AG09319 (cell line): ENCODE measurements around the gene TSTD1.

Source experiments
- DNase-seq: peaks from one replicate; pipeline ENCODE4 v3.0.0-alpha.2; 2010; ENCODE audit warnings: low read depth; ENCODE audit errors: extremely low read depth
- CTCF ChIP-seq: IDR thresholded peaks from 2 replicates; pipeline ENCODE4 v1.5.1; 2011; ENCODE audit warnings: low read depth, mild to moderate bottlenecking, inconsistent platforms, low read length, moderate library complexity

Gene TSTD1

GRCh38 chr1:161054232-161054631, 15.5 kb upstream of the TSTD1 start:
- no peak for DNase-seq
- TF ChIP-seq CTCF = no peak

DNA sequence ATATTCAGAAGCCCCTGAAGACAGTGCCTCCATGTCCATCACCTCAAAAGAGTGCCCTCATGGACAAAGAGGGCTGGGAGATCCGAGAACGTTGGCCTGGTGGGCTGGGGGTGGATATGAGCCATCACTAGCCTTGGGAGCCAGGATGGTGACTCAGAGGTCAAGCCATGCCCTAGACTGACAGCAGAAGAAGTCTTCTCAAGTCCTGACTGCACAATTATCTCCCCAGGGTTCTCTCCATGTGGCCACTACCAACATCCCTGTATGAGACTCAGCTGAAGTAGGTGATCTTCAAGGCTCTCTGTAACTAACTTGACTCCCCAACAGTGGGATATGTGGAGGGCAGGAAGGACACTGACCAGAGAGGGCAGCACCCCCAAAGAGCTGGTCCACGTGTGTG, 14.1 kb upstream of the TSTD1 start:
- TF ChIP-seq CTCF = no peak
- no peak for DNase-seq

GRCh38 chr1:161051219-161051618, 12.5 kb upstream of the TSTD1 start:
- no peak for DNase-seq
- TF ChIP-seq CTCF = no peak

DNA sequence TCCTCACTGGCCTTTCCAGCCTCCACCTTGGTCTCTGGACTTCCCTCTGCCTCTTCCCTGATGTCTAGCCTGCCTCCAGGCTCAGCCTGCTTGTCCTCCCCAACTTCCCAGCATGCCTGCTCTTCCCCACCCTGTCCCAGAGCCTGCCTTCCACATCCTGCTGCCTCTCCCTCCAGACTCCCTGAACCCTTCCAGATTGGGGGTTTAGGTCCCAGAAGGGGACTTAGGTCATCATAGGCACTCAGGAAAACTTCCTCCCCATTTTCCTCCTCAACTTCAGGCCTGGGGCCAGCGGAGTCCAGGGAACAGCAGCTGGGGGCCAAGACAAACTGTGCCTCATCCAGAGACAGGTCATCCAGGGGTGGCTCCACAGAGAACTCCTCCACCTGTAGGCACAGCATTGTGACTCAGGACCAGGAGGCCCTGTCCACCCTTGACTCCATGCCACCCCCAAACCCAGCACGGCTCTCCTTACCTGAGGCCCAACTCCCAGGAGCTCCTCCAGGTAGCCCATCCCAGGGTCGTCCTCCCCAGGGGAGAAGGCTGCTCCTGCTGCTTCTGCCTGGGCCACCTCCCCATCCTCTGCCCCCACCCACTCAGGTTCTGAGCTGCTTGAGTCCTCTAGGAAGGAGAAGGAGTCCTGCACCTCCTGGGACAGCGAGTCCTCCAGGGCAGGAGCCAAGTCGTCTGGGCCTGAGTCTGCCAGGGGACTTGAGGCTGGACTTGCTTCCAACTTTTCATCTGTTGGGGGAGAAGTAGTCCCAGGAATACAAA, 10.4 kb upstream of the TSTD1 start:
- DNase-seq = no peak
- no peak for TF ChIP-seq CTCF

DNA sequence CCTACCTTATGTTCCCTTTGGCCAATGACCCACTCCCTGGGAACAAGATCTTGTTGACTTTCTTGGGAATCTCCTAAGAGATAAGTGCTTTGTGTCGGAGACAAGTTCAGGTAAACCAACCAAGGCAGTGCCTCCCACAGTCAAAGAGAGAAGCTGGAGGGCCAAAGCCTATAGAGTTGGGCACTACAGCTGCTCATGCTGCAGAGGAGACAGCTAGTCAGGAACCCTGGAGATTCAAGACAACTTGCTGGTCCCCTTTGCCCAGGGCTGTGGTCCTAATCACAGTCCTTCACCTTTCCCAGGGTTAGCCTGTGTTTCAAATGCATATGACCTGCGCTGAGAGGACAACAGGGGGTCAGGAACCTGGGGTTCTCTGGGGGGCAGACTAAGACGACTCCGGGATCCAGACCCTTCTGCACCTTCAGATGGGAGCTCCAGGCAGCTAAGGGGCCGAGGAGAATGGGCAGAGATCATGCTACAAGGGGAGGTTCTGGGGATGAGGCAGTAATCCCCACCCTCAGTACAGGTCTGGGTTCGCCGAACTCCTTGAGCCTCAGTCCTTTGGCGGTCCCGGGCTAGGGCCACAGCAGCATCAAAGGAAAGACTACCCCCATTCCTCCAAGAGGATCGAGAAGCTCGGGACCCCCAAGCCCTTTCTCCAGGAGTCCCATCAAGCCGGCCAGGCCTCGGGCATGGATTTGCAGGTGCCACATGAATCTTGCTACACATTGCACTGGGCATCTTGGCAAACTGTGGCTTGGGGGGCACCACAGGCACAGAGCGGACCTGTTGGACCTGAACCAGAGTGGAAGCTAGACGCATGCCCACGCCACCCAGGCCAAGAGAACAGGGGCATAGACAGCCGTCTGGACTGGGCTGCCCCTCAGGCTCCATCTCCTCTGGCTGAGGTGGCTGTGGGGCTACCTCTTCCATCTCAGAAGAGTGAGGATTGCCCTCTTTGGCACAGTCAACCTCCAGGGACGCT, 9.0 kb upstream of the TSTD1 start:
- TF ChIP-seq CTCF = no peak

DNA sequence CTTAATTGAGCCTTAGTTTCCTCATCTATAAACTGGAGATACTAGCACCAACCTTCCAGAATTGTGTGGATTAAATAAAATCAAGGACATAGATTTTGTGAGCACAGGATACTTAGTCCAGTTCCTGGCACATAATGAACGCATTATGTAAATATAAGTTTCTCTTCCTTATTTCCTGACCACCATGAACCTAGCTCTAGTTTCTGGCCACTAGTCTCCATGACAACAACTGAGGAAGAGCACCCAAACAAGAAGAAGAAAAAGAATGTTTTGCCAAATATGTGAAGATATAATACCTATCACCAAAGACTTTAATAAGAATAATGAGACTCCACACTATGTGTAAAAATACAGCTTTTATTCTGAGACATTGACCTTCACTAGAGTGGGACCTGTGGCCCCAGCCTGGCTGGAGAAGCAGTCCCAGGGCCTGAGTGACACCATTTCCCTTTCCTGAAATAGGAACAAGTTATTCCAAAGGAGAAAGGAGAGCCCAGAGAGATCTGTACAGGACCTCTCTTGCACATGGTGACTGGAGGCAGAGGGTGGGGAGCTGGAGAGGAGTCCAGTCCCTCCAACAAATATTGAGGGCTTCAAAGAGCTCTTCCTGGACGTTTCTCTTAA, 8.0 kb upstream of the TSTD1 start:
- DNase-seq = no peak
- no peak for TF ChIP-seq CTCF

More for the DNA sequence above, 9.0 kb upstream of the TSTD1 start:
- no peak for DNase-seq
